ENCODE measurements around the gene SULF2.
"Not testable (repeated sequence)": the region's sequence is repeated elsewhere in the genome, so short reads cannot be mapped to it uniquely, and the experiment has no call there.

Gene SULF2

DNA sequence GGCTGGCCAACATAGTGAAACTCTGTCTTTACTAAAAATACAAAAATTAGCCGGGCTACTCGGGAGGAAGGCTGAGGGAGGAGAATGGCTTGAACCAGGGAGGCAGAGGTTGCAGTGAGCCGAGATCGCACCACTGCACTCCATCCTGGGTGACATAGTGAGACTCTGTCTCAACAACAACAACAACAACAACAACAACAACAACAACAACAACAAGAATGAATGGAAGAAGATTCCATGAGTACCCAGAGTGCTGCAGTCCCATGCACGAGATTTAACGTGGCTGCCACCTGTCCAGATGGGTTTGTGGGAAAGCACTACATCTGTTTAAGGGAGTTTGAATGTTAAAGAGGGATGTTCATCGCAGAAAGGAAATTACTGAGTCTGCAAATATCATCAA is 19.7 kb upstream of the SULF2 start:
- not testable (repeated sequence) for DNase-seq (ENCODE audit: low read depth in 1 of 2, low spot score in 1 of 2)

DNA sequence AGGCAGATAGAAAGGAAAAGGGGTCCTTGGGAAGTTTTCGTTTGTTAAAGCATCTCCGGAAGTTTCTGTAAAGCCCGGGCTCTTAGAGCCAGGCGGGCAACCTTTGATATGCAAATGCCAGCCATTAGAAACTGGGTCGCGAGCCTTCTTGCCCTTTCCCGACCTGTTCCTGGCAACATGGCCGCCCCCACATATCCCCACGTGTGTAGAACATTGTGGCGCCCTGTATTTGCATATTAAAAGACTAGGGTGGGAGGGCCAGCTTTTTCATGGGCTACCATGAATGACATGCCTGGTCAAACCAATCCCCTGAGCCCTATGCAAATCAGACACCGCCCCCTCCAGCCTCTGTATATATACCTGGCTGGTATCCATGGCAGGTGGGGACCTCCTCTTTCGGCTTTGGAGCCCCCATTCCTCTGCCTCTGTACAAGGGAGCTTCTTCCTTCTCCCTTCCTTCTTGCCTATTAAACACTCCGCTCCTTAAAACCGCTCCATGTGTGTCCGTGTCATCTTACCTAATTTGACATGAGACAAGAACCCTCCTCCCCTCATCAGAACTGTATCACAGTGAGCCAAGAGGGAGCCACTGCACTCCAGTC is 19.0 kb upstream of the SULF2 start:
- DNase-seq (ENCODE audit: low read depth in 1 of 2, low spot score in 1 of 2): not testable (repeated sequence)

GRCh38 chr20:47802975-47803374 is 17.7 kb upstream of the SULF2 start:
- no peak for DNase-seq (ENCODE audit: low read depth in 1 of 2, low spot score in 1 of 2)

GRCh38 chr20:47802226-47802920 is 17.1 kb upstream of the SULF2 start:
- no peak for DNase-seq (ENCODE audit: low read depth in 1 of 2, low spot score in 1 of 2)

GRCh38 chr20:47801759-47802158 is 16.5 kb upstream of the SULF2 start:
- no peak for DNase-seq (ENCODE audit: low read depth in 1 of 2, low spot score in 1 of 2)

DNA sequence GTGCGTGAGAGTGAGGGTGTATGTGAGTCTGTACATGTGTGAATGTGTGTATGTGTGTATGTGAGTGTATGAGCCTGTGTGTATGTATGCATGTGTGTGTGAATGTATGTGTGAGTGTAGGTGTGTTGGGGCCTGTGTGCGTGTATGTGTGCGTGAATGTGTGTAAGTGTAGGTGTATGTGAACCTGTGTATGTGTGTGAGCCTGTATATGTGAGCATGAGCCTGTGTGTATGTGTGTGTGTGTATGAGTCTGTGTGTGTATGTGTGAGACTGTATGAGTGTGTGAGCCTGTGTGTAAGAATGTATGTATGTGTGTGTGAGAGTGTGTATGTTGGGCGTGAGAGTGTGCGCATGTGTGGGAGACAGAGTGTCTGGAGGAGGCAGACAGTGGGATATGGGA is 15.8 kb upstream of the SULF2 start:
- no peak for DNase-seq (ENCODE audit: low read depth in 1 of 2, low spot score in 1 of 2)

- DNase-seq (ENCODE audit: low read depth in 1 of 2, low spot score in 1 of 2): no peak
Measured at GRCh38 chr20:47800623-47801022, 15.3 kb upstream of the SULF2 start.

DNA sequence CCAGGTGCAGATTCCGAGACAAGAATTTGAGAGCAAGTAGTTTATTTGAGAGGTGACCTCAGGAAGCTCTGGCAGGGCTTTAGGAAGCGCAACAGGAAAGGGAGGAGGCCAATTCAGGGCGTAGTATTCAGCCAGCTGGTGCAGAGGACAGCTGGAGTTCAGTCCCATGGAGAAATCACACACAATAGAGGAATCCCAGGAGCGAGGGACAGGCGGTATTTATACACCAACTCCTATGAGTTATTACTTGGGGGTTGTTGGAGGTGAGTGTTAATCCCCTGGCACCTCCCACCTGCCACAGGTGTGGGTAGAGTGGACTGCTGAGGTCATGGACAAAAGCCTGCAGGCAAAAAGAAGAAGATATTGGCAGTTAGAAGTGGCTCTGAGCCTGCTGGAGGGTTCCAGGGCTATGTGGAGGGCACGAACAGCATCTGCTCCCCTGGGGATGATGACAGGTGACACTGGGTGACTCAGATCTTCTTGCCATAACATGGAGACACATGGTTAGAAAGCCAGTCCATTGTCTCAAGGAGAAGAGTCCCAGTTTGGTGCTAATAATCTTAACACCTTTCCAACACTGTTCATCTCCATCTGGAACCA is 13.9 kb upstream of the SULF2 start:
- no peak for DNase-seq (ENCODE audit: low read depth in 1 of 2, low spot score in 1 of 2)

DNA sequence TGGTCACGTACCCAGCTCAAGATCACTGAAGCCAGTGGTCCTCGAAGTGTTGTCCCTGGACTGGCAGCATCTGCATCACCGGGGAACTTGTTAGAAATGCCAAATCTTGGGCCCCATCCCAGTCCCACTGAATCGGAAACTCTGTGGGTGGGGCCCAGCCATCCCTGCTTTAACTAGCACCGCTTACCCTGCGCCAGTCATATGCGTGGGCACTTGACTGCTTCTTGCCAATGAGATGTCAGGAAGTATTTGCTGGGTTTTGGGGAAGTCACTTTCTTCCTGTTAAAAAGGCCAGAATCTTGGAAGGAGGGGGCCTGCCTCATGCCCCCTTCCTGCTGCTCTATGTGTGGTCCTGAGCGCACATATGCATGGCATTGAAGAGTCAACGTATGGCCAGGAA is 11.7 kb upstream of the SULF2 start:
- DNase-seq (ENCODE audit: low read depth in 1 of 2, low spot score in 1 of 2): no peak

DNA sequence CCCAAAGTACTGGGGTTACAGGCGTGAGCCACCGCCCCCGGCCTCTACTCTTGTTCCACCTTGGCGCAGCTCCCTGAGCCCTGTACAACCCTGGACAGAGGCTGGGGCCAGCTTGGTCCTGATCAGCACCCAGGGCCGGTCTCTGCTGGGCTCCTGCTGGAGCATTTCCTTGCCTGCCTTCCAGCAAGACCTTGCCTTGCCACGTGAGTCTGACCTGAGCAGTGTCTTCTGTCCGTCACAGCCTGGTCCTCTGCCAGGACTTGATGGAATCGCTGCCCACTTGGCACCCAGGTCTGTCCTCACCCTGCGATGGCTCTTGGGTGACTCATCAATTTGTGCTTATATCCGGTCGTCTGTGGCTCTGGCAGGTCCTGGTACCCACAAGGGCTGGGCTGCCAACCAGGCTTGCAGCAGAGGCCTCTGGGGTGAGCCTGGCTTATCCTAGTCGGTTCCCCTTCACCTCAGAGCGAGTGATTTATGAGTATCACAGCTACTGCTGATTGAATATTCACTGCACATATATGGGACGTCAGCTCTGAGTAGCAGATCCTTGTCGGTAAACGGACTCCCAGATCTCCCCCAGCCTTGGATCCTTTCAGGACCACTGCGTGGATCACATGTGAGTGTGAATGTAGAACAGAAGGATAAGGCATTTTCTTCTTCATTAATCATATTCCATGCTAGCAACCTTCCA is 10.1 kb upstream of the SULF2 start:
- DNase-seq (ENCODE audit: low read depth in 1 of 2, low spot score in 1 of 2): no peak

DNA sequence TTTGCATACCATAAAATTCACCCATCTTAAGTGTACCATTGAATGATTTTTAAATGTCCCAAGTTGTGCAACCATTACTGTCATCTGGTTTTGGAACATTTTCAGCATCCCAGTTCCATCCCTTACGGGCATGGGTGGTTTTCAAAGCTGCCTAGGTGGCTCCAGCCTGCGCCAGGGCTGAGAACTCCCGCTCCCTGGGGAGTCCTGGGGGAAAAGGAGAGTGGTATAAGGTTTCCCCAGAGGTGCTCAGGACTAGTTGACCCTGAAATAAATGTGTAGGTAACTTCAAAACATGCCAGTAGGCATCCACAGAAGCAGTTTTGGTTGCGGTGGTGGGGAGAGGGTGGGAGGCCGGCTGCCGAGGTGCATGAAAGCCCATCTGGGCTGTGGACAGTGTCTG is 9.0 kb upstream of the SULF2 start:
- not testable (repeated sequence) for DNase-seq (ENCODE audit: low read depth in 1 of 2, low spot score in 1 of 2)

DNA sequence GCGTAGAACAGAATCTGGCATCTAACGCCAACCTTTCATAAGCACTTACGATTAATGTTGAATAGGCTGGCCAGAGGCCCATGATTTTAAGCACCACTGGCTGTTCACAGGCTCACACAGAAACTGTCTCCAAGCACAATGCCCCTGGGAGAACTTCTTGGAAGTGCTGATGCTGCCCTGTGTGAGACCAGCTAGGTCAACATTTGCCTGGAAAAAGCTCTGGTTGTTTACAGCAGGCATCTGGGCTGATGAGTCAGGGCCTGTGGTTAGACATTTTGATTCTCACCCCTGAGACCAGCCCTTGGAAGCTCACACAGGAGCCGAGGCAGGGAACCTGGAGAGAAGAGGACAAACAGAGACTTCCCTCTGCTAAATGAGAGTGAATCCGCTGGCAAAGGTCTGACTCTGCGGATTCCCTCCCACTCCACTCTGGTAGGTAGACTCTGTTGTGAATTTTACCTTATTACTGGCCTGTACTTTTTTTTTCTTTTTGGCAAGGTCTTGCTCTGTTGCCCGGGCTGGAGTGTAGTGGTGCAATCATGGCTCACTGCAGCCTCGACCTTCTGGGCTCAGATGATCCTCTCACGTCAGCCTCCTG is 6.8 kb upstream of the SULF2 start:
- no peak for DNase-seq (ENCODE audit: low read depth in 1 of 2, low spot score in 1 of 2)

DNA sequence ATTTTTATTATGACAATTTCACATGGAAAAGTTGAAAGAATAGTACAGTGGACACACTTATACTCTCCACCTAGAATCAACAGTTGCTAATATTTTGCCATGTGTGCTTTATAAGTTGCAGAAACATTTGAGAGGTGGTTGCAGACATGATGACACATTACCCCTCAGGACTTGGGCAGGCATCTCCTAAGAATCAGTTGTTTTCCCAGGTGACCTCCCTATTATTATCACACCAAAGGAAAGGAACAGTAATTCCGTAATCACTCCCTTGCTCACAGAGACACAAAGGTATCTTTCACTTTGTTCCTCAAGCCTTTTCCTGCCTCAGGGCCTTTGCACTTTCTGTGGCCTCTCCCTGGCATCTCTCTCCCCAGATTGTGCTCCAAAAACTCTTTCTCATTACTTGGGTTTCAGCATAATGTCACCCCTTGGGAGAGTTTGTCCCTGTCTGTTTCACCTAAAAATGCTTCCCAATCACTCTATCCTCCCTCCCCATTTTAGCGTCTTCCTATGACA is 5.9 kb upstream of the SULF2 start:
- DNase-seq (ENCODE audit: low read depth in 1 of 2, low spot score in 1 of 2): no peak

GRCh38 chr20:47790580-47790965 is 5.3 kb upstream of the SULF2 start:
- no peak for DNase-seq (ENCODE audit: low read depth in 1 of 2, low spot score in 1 of 2)

- no peak for DNase-seq (ENCODE audit: low read depth in 1 of 2, low spot score in 1 of 2)
Measured at GRCh38 chr20:47789764-47790579, 4.7 kb upstream of the SULF2 start.

DNA sequence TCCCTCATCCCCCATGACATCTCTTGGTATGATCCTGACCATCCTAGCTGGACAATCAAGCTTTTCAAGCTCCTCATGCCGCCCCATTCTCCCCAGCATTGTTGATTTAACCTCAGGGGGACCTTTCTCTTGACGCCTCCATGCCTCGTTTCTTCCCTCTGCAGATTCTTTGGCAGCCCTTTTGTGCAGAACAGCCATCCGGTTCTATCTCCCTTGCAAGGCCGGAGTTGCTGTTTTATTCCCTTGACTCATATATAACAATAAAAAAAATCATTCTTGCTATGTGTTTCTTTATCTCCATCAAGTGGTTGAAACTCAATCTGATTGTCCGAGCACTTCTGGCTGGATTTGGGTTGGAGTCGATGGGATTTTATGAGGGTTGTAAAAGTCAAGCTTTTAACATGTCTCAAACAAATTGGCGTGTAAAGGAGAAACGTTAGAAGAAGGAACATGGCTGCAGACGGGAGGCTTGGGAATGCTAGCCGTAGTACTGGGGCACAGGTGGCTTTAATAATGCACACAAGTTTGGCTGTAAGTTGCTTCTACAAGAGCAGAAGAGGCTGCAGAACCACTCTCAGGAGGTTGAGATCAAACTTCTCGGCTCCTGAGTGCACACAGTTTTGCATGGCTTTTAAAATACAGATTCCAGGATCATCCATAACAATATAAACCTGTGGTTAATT is 3.9 kb upstream of the SULF2 start:
- no peak for DNase-seq (ENCODE audit: low read depth in 1 of 2, low spot score in 1 of 2)

- no peak for DNase-seq (ENCODE audit: low read depth in 1 of 2, low spot score in 1 of 2)
Measured at GRCh38 chr20:47788741-47789080, 3.4 kb upstream of the SULF2 start.

DNA sequence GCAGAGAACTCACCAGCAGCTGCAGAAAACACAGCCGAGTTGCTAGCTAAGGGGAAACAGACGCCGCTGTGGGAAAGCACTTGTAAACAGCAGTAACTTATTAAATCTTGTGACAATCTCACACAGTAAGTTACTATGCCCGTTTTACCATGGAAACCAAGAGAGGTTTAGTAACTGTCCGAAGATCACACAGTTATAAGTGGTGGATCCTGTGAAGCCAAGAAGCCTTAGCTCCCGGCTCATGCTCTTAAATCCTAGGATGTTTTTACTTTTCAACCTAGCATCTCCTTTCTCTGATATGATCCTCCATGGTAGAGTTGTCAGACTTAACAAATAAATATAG is 1.5 kb upstream of the SULF2 start:
- no peak for DNase-seq (ENCODE audit: low read depth in 1 of 2, low spot score in 1 of 2)

DNA sequence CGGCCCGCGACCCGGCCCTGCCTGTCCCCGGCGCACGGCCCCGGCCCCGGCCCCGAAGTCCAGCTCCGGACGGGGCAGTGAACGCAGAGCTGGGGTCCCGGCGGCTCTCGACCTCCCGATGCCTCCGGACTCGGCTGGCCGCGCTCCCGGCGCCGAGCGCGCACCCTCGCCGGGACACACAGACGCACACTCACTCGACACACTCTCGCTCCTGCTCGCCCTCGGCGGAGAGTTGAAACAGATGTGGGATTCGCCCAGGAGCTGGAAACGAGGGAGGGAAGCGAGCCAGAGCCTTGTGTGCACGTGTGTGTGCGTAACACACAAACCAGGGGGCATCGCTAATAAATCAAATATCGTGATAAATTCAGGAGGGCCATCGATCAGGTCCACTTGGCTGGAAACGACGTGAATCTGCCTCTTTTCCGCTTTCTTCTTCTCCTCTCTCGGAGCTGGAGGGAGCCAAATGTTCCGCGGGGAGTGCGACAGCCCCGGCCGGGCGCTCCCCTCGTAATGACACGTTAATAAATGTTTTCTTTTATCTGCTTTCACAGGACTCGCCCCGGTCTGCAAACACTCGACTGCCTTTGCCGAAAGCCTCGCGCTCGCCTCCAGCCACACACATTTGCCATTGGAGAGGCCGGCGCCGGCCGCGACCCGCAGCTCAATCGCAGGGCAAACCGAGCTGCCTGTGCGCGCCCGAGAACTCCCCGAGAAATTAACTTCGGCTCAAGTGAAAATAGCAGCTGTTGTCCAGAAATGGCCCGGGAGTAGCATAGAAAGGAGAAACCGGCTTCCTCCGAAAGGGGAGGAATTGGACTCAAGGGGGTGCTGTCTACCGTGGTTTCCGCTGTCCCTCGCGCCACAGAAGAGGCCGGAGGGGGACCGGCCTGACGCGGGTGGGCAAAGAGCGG is 828 bp upstream of the SULF2 start:
- no peak for DNase-seq (ENCODE audit: low read depth in 1 of 2, low spot score in 1 of 2)

Data from activated T-helper 1 cell treated with anti-CD3 and anti-CD28 coated beads, Interleukin-2, amount 50 U/mL, for 16 hours (primary cell).